HL-60 (cell line): ENCODE measurements around the gene SLC9A3.

Experiments
- DNase-seq, 2 experiments: peaks; one replicate each; pipeline ENCODE4 v3.0.0-alpha.2; 2010 to 2020; ENCODE audit warnings: low read depth in 1 of 2, low spot score in 1 of 2
- H3K27ac ChIP-seq: fragments of 250-450 bp; sonication (Bioruptor Pico); replicated peaks from 2 replicates; pipeline ENCODE4 v1.5.1; 2020; ENCODE audit warnings: mild to moderate bottlenecking, moderate library complexity
- H3K27me3 ChIP-seq: fragments of 250-450 bp; sonication (Bioruptor Pico); 2 replicates; pipeline ENCODE4 v1.5.1; 2021; ENCODE audit warnings: mild to moderate bottlenecking, moderate library complexity; ENCODE audit not compliant: insufficient read depth, poor library complexity, severe bottlenecking
- H3K4me3 ChIP-seq: replicated peaks from 2 replicates; pipeline ENCODE4 v1.5.1; 2011; ENCODE audit warnings: mild to moderate bottlenecking, control low read depth, low read length; ENCODE audit not compliant: insufficient read depth
- CTCF ChIP-seq: IDR thresholded peaks from one replicate; pipeline ENCODE4 v1.5.1; 2011; ENCODE audit warnings: low read length, control low read depth, inconsistent platforms; ENCODE audit not compliant: insufficient read depth
- GABPA ChIP-seq: IDR thresholded peaks from 2 replicates; pipeline ENCODE4 v1.6.1; 2012; ENCODE audit warnings: low read depth
- POLR2AphosphoS5 ChIP-seq: IDR thresholded peaks from 2 replicates; pipeline ENCODE4 v1.6.1; 2012; ENCODE audit warnings: low read depth
- REST ChIP-seq: IDR thresholded peaks from 2 replicates; pipeline ENCODE4 v1.6.1; 2012; ENCODE audit warnings: low read depth; ENCODE audit not compliant: insufficient replicate concordance
- SPI1 ChIP-seq: IDR thresholded peaks from 2 replicates; pipeline ENCODE4 v1.6.1; 2012; ENCODE audit warnings: low read depth, mild to moderate bottlenecking, borderline replicate concordance

Gene SLC9A3

GRCh38 chr5:518721-519120 lies 5.5 kb downstream of the SLC9A3 start:
- DNase-seq, result no peak
- peaks cover 36% of the 10 kb centered on the region for H3K27me3 ChIP-seq
- H3K27ac ChIP-seq, result no peak overlapping the region
- TF ChIP-seq SPI1, result no peak
- no peak for TF ChIP-seq REST
- TF ChIP-seq GABPA, result no peak
- no peak for TF ChIP-seq POLR2AphosphoS5
- TF ChIP-seq CTCF, result no peak
- H3K4me3 ChIP-seq, result no peak overlapping the region

- peaks cover 31% of the 10 kb centered on the region for H3K27me3 ChIP-seq
- no peak overlapping the region for H3K27ac ChIP-seq
These were observed 6.6 kb downstream of the SLC9A3 start for GRCh38 chr5:517535-518100.

More at GRCh38 chr5:517535-518100, 6.6 kb downstream of the SLC9A3 start:
- TF ChIP-seq POLR2AphosphoS5, result no peak
- TF ChIP-seq GABPA, result no peak
- no peak for TF ChIP-seq REST
- TF ChIP-seq SPI1, result no peak
- TF ChIP-seq CTCF, result no peak
- H3K4me3 ChIP-seq, result no peak overlapping the region
- DNase-seq, result no peak
